SKM-1 treated with dmso at 0.1 percent for 144 hours (cell line): ENCODE results near the gene MRPL55.

Experiments
- DNase-seq: peaks from one replicate; lab custom pipeline; 2025; ENCODE audit not compliant: unreplicated experiment; lab: John Stamatoyannopoulos, UW

The MRPL55 gene

DNA sequence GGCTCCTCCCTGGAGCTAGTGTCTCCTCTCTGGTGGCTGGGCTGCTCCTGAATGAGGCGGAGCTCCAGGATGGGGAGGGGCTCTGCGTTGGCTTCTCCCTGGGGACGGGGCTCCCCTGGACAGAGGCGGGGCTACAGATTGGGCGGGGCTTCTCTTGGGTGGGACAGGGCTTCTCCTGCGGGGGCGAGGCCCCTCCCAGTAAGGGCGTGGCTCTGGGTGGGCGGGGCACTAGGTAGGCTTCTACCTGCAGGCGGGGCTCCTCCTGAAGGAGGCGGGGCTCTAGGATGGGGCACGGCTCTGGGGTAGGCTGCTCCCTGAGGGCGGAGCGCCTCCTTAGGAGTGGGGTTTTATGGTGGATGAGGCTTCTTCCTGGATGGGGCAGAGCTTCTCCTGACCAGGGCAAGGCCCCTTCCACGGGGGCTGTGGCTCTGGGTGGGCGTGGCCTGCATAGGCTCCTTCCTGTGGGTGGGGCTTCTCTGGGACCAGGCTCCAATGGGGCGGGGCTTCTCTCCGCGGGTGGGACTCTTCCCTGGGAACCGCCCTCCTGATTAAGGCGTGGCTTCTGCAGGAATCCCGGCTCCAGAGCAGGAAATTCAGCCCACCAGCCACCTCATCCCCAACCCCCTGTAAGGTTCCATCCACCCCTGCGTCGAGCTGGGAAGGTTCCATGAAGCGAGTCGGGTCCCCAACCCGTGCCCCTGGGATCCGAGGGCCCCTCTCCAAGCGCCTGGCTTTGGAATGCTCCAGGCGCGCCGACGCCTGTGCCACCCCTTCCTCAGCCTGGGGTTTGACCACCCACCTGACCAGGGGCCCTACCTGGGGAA is 49.3 kb downstream of the MRPL55 start:
- DNase-seq, result peak; percentile 72

- DNase-seq, result no peak
Measured at GRCh38 chr1:228058949-228059633, 50.0 kb downstream of the MRPL55 start.

DNA sequence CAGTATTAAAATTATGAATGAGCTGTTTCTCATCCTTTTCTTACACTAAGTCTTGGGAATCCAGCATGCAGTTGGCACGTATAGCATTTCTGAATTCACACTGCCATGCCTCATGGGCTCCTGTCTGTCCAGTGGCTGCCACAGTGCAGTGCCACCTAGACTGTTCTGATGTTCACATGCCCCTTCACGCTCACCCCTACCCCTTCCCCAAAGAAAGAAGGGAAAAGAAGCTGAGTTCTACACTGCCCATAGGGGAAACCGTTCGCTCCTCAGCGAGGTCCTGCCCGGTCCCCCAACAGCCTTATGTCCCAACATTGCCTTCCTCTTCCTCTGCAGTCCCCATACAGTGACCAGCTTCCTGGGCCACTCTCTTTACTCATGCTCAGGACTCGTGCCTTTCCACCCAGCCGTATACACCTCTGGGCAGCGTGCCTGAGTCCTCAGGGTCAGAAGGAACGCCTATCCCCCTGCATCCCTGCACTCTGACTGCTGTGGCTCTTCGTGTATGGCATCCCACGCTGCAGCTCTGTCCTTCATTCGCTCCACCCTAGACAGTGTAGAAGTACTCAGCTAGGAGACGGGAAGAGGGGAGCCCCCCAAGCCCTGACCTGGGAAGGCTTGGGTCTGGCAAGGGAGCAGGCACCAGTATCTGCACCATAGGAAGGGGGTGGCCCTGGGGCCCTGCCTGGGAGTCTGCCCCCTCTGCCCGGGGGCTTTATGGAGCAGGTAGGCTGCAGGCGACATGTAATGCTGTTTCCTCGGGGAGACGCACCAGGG is 50.7 kb downstream of the MRPL55 start:
- no peak for DNase-seq
